T-helper 9 cell (primary cell): ENCODE data around the gene TANC1.

ENCODE experiments used
- DNase-seq: peaks from one replicate; pipeline ENCODE4 v3.0.0-alpha.2; 2020

The TANC1 gene

DNA sequence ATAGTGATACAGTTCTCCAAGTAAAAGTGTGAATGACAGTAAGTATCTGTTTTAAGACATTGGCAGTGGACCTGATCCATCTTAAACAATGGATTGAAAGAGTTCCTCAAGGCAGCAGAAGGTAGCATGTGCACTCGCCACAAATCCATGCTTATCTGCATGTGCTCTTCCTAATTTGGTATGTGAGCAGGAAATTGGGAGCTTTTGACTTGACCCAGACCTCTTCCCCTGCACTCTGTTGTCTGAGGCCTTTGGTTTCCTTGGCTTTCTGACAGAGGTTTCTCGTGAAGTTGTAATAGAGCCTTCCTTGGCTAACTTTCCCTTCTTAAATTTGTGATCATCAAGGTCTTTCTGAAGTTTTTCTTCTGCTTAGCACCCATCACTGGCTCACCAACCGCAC is 204.0 kb downstream of the TANC1 start:
- no peak for DNase-seq

DNA sequence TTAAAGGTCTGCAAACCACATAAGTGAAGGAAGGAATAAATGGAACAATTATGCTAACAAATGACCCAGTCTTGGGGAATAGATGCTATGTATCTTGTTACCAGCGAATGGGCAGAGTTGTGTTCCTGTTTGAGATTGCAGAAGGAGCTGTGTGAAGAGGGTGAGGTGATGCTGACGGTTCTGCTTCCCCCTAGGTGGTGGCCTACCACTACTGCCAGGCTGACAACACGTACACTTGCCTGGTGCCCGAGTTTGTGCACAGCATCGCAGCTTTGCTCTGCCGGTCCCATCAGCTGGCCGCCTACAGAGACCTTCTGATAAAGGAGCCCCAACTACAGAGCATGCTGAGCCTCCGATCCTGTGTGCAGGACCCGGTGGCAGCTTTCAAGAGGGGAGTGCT is 206.3 kb downstream of the TANC1 start:
- no peak for DNase-seq

DNA sequence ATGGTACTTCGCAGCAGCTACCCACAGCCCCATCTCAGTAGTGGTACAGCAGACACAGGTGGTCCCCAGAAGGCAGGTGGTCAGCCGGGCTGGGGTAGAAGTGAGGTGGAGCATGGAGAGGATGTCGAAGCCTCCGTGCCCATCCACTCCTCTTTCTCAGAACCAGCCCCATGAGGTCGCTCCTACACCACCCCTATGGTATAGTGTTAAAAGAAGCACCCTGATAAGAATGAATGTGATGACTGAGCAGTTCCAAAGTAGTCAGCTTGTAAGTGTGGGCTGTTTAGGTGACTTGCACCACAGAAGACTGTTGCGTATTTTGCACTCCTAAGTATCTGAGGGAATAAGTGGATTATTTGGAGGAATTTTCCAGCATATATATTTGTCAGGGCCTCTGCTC is 206.7 kb downstream of the TANC1 start:
- no peak for DNase-seq

DNA sequence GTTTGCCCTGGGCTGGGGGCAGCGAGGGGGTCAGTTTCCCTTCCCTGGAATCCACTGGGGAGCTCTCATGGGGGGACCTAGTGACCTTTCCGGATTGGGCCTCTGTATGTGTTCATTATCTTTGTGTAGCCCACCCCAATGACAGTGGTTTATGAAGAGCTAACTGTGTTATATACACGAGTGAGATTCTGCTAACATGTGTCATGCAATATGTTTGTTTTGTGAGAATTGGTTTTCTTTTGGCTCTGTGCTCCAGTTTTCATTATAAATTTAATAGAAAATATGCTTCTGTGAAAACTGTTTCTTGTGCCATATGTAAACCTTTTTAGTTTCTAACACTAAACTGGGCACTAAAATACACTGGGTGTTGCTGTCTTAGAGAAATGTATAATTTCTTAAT is 207.5 kb downstream of the TANC1 start:
- no peak for DNase-seq

DNA sequence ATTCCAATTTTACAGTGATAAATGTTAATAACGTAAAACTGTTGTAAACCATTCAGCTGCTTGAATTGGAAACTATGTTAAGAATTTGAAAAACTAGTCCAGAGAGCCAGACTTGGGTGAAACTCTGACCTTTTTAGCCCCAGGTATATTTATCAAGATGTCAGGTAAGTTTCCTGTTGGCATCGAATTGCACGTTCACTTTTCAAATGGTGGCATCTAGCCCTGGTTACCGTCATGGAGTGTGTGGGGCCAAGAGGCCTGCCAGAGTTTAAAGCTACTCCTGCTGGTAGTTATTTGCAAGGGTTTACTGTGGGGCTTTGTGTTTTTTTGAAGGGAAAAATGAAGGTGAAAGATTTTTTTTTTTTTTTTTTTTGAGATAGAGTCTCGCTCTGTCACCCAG is 208.1 kb downstream of the TANC1 start:
- DNase-seq: no peak

DNA sequence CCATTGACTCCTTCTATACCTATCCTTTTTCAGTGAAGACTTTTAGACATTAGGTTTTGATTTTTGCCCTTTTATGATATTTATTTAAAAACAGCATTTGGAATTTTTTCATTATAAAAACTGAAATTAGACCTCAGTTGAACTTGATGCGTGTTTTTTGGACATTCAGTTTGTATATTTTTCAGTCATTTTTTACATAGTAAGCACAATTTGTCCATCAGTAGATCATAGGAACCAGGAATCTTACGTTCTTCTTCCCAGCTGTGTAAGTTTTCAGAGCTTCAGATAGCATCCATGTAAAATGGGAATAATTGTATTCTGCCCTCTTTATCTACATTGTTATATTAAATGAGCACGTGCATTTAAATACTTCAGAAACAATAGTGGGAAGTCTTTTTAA is 208.9 kb downstream of the TANC1 start:
- no peak for DNase-seq

DNA sequence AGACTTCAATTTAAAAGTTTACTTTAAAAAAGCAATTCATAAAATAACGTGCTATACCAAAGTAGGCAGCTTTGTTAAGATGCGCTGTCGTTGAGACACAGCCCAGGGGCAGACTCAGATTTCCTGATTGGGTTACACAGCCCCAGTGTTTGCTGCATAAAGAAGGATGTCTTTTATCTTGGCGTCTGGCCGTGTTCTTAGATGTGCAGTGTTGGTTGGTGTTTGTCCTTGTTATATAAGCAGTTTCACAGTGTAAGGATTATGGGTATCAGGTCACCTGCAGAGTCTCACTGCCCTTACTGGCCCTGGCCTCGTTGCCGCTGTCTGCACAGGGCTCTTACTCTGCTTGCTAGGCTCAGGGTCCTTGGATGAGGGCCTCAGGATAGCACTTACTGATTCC is 209.5 kb downstream of the TANC1 start:
- no peak for DNase-seq

DNA sequence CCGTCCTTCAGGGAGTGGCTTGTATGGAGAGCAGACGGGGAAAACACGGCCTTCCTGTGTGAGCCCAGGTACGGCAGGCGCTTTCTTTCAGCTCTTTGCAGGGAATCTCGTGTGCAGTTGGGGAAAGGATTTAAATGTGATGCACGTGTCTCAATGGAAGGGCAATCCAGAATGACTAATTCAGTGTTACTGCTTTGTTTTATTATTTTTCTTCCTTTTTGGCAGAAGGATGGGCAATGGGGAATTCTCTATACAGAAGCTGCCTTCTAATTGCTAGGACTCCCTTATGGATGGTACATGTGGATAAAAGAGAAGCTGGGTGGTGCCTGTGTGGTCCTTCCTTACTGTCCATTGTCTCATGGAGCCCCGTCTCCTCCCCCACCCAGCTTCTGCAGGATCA is 210.7 kb downstream of the TANC1 start:
- DNase-seq: no peak

DNA sequence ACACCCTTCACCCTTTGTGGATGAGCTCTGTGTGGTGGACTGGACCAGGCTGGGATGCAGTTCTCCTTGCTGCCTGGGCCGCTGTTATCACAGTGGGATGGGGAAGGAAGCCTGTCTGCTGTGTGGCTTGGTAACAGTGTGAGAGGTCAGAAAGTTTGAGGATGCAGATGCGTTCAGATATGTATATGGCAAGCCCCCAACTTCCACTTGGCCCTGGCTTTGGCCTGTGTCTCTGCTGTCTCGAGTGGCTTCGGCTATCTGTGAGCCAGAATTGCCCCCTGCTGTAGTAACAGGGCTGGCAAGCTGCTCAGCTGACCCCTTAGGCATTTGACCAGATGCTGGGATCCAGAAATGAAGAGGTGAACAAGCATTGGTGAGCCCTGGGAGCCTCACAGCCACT is 211.3 kb downstream of the TANC1 start:
- DNase-seq: no peak

DNA sequence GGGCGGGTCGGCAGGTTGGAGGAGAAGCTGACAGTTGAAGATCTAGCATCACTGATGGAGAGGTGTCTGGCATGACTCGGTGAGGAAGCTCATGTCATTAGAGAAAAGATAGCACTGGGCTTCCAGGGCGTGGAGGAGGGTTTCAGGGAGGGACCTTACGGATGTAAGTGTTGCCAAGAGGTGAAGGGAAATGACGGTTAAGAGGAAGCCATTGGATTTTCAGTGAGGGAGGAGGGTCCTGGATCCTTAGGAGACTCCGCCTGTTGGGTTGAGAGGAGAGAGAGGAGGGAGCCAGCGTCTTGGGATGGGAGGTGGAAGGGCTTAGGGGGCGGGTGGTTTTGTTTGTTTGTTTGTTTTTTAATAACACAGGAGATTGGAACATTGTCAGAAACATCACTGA is 214.9 kb downstream of the TANC1 start:
- no peak for DNase-seq

DNA sequence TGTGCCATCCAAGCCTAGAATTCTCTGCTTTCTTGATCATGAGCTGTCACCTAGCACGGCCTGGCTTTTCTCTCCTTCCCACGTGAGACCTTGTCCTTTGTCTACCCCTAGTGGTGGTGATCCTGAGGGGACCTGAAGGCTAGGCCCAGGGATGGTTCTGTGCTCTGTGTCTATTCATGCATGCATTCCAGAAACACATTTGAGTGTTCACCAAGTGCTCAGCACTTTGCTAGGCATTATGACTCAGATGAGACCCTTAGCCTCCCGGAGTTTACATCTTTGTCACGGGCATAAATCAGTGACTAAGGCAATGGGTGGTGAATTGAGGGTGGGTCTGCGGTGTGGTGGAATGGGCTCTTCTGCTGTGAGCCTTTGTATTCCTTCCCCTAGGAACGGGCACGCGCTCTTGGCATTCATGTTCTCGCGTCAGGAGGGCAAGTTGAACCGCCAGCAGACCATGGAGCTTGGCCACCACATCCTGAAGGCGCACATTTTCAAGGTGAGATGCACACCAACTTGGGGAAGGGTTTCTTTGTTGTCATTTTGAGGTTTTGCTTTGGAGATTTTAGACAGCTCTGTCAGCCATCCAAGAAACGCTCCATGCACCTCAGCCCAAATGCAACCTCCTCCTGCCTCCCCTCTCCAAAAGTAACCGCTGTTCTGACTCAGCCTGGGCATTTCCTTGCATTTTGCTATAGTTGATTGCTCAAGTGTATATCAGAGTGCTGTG is 217.1 kb downstream of the TANC1 start:
- no peak for DNase-seq

DNA sequence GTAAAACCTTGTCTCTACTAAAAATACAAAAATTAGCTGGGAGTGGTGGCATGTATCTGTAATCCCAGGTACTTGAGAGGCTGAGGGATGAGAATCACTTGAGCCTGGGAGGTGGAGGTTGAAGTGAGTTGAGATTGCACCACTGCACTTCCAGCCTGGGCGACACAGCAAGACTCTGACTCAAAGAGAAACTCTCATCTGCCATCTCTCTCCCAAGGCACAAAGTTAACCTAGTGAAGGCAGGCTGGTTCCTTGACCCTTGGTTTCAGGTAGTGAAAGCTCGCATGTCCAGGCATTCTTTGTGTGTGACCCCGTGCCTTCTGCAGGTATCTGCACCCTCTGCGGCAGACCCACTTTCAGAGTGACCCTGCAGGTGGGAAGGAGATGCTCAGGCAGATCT is 218.0 kb downstream of the TANC1 start:
- DNase-seq: no peak

DNA sequence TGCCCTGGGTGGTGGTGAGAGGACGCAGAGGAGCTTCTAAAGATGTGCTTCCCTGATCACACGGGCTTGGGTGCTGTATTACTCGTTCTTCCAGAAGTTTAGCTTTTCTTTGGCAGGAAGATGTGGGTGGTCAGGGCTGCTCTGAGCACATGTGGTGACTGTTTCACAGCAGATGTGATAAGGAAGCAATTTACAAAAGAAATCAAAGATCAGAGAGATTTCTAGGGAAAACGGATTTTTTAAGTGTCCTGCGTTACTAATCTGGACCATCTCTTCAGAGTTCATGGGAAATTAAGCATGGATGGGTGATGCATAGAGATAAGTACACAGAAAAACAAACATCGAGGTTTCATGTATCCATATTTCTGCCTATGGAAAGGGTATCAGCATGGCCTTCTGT is 218.7 kb downstream of the TANC1 start:
- no peak for DNase-seq

DNA sequence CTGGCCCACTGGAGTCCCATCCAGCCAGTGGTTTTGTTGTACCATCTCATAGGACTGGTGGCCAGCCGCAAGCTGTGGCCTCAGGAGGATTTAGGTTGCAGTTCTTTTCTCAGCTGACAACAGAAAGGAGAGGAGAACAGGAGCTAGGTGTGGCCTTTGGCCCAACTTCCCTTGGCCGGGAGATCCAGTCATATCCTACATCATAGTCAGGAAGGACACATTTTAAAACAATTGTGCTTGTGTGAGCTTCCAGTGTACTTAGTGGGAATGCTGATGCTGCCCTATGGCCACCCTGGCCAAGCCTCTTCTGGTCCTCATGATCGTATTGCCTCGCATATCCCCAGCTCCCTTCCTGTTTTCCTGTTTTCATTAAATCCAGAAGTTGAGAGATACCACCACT is 220.0 kb downstream of the TANC1 start:
- DNase-seq: no peak

DNA sequence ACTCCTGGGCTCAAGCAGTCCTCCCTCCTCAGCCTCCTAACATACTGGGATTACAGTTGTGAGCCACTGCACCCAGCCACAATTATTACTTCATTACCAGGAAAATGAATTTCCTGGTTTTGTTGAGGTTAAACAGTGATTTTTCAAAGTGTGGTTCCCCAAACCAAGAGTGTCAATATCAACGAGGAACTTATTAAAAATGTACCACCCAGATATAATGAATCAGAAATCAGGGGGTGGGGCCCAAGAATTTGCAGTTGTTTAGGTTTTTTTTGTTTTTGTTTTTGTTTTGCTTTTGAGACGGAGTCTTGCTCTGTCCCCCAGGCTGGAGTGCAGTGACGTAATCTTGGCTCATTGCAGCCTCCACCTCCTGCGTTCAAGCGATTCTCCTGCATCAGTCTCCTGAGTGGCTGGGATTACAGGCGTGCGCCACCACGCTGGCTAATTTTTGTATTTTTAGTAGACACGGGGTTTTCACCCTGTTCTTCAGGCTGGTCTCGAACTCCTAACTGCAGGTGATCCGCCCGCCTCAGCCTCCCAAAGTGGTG is 224.0 kb downstream of the TANC1 start:
- DNase-seq: no peak

DNA sequence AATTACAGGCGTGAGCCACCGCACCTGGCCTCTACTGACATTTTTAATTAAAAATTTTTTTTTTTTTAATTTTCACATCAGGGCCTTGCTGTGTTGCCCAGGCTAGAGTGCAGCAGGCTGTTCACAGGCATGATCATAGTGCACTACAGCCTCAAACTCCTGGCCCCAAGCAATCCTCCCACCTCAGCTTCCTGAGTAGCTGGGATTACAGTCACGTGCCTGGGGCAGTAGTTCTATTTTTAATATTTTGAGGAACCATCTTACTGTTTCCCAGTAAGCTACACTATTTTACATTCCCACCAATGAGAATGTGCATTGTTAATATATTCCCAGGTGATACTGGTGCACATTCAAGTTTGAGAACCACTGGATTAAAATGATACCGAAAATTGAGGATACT is 225.4 kb downstream of the TANC1 start:
- DNase-seq: no peak

DNA sequence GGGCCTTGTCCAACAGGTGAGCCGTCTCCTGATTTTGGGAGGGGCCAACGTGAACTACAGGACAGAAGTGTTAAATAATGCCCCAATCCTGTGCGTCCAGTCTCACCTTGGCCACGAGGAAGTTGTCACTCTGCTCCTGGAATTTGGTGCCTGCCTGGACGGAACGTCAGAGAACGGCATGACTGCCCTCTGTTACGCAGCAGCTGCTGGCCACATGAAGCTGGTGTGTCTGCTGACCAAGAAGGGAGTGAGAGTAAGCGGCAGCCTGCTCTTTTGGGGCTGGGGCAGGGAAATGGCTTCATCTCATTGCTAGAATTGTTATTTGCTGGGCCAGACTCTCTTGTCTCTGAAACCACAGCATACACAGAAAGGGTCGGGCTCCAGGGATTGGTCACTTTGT is 225.8 kb downstream of the TANC1 start:
- DNase-seq: no peak

DNA sequence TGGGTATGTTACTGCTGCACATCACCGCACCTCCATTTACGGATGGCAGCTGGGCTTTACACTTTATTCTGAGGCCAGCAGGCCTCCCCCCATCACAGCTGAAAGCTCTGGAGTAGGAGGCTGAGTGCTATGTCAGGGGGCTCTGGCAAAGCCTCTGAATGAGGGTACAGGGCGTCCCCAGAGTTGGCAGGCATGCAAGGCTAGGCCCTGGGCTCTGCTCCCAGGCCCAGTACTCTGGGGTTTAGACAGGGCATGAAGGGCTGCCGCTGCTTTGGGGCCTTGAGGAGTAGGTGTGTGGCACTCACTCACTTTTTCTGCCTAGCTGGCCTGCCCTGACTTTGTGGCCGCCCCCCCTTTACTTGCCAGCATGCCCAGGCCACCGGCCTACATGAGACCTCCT is 227.3 kb downstream of the TANC1 start:
- DNase-seq: no peak

DNA sequence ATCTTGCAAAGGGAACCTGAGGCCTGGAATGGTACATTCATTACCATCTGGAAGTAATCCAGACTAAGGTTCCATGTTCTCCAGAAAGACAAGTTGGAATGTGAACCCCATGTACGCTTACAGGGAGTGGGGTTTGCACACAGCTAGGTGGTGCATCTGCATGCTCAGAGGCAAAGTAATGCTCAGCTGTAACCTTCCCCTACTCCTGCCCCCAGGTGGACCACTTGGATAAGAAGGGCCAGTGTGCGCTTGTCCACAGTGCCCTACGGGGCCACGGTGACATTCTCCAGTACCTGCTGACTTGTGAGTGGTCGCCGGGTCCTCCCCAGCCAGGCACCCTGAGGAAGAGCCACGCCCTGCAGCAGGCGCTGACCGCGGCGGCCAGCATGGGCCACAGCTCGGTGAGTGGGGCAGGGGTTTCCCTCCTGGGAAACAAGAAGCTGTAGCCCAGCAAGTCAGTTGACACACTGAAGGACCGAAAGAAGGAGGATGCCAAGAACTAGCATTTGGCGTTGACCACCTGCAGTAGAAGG is 228.0 kb downstream of the TANC1 start:
- DNase-seq: no peak

DNA sequence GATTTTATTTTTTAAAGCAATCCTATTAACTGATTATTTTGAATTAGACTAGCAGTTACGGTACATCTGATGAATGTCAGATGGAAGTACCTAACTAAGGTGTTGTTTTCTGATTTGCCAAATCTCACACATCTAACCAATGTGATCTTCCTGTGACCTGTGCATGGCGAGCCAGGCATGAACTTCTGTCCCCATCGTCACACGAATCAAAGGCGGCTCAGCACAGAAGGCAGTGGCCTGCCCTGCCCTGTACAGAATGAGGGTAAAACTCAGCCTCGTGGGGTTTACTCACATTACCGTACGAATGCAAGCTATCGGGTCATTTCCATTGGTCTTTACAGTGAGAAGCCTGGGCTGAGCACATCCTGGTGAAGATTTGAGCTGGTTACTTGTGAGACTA is 230.8 kb downstream of the TANC1 start:
- DNase-seq: no peak

DNA sequence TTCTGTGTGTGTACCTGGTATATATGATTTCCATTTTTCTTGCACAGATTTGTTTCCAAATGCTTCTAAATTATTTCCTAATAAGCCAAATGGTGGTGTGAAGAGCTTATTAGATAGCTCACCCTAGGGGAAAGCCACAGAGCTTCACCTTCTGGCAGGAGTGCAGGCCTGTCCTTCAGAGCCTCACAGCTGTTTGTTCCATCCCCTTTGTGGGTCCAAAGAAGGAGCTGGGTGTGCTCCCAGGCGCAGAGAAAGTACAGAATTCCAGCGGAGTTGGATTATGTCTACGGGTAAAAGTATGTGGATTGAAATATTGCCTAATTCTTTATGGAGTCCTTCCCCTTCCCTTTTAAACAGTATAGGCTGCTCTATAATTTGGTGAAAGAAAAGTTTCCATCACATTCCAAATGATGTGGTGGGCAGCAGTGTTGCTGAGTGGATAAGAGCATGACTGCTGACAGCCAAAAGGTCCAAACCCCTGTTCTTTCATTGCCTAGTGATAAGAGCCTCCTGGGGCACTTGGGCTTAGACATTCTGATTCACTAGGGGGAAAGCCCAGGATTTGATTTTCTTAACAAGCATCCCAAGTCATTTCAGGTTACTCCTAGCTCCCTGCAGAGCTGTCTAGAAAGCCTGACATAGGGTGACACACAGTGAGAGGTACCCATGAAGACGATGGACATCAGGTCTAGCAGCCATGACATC is 231.5 kb downstream of the TANC1 start:
- DNase-seq: no peak

DNA sequence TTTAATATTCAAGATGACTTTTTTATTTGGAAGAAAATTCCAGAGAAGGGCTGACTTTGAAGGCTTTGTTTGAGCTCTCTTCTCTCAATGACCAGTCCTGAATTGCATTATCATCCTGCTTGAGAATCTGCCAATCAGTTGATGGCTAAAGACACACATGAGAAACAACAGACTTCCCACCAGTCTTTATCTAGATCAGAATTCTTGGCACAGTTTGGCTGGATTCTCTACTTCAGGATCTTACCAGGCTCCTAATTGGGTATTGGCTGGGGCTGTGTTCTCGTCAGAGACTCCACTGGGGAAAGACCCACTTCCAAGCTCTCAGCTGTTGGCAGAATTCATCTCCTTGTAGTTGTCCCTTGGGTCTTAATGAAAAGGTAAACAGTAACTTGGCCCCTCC is 232.1 kb downstream of the TANC1 start:
- DNase-seq: no peak

DNA sequence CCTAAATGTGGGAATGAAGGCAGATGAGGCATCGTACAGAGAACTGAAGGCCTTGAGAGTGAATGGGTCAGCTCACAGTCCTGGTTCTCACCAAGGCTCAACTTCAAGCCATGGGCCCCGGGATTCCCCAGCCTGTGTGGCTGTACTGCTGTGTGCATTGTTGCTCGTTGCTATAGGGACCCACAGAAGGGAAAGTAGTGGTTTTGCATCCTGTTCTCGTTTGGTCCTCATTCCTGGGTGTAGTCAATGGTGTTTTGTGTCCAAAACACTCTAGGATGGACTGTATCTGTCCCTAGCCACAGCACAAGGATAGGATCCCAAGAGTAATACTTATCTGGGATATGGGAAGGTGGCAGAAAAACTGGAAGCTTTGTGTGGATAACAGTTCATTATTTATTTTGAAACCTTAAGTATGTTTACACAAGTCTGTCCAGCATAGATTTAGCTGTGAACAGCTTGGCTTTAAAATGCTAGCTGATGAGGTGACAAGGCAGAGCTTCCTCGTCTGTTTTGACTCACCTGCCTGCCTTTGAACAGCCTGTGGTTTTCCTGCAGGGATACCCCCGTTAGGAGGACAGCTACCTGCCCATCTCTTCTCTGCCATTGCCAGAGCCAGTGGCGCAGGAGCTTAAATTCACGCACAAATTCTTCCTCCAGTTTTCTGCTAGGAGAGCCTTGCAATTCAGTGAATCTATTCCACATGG is 233.1 kb downstream of the TANC1 start:
- DNase-seq: peak; percentile 8
